SK-N-SH (cell line): ENCODE results near the gene ZFYVE27. TPM values are rescaled to one million over a fixed set of nuclear protein-coding genes. Genes with fewer than 3 reads are reported as not detected.
A peak's percentile ranks its signal among the peaks of the same experiment; 100 is the strongest.

Experiments used
- CTCF ChIA-PET: fragments of 300-600, 350-600 bp; formaldehyde crosslinking; extraction: SDS; loops from one replicate; lab custom pipeline; 2021; lab: Yijun Ruan, JAX
- POLR2A ChIA-PET: fragments of 350-600 bp; sonication (Branson Sonifier 250); formaldehyde crosslinking; extraction: SDS; loops from one replicate; lab custom pipeline; 2020; ENCODE audit warnings: antibody characterized with exemption, inconsistent platforms; lab: Yijun Ruan, JAX
- DNase-seq: peaks from one replicate; pipeline ENCODE4 v3.0.0; 2012
- H2AFZ ChIP-seq: fragments of 200-600 bp; sonication (generic); 2 replicates; pipeline ENCODE4 v1.8.1; 2016; ENCODE audit warnings: antibody characterized with exemption, mild to moderate bottlenecking, low read depth
- H3F3A ChIP-seq: fragments of 200-600 bp; sonication (generic); replicated peaks from 2 replicates; pipeline ENCODE3; 2016; ENCODE audit warnings: antibody characterized with exemption, mild to moderate bottlenecking; ENCODE audit not compliant: insufficient read depth
- H3K27ac ChIP-seq, 2 experiments: fragments of 200-500 bp in 1 of 2; fragments of 200-600 bp in 1 of 2; sonication (Bioruptor generic) in 1 of 2; sonication (generic), shearing (Covaris generic) in 1 of 2; 2 replicates each; pipeline versions ENCODE4 v1.5.1 to v1.6.1; 2014 to 2016; ENCODE audit warnings: low read depth in 2 of 2, inconsistent platforms in 1 of 2, low read length in 1 of 2, mild to moderate bottlenecking in 1 of 2, mixed read lengths in 1 of 2
- H3K27me3 ChIP-seq: fragments of 200-600 bp; sonication (generic), shearing (Covaris generic); 2 replicates; pipeline ENCODE4 v1.6.1; 2016; ENCODE audit warnings: mixed run types; ENCODE audit not compliant: insufficient read depth
- H3K36me3 ChIP-seq, 2 experiments: fragments of 200-500 bp in 1 of 2; fragments of 200-600 bp in 1 of 2; sonication (Bioruptor generic) in 1 of 2; sonication (generic) in 1 of 2; replicated peaks in 1 of 2; 2 replicates each; pipeline versions ENCODE3 to v1.5.1; 2014 to 2016; ENCODE audit warnings: low read length in 1 of 2, mild to moderate bottlenecking in 1 of 2; ENCODE audit not compliant: insufficient read depth in 2 of 2, control insufficient read depth in 1 of 2
- H3K4me1 ChIP-seq, 2 experiments: fragments of 200-500 bp in 1 of 2; fragments of 200-600 bp in 1 of 2; sonication (Bioruptor generic) in 1 of 2; sonication (generic), shearing (Covaris generic) in 1 of 2; 2 replicates each; pipeline versions ENCODE4 v1.5.1 to v1.6.1; 2014 to 2016; ENCODE audit warnings: low read depth in 1 of 2, low read length in 1 of 2, mixed run types in 1 of 2; ENCODE audit not compliant: insufficient read depth in 2 of 2, control insufficient read depth in 1 of 2
- H3K4me2 ChIP-seq: fragments of 200-600 bp; sonication (generic), shearing (Covaris generic); 2 replicates; pipeline ENCODE4 v1.6.1; 2017; ENCODE audit warnings: mixed run types
- H3K4me3 ChIP-seq, 2 experiments: fragments of 200-500 bp in 1 of 2; fragments of 200-600 bp in 1 of 2; sonication (Bioruptor generic) in 1 of 2; sonication (generic), shearing (Covaris generic) in 1 of 2; 2 replicates each; pipeline versions ENCODE4 v1.5.1 to v1.8.1; 2014 to 2016; ENCODE audit warnings: low read depth in 2 of 2, inconsistent platforms in 1 of 2, low read length in 1 of 2, mild to moderate bottlenecking in 1 of 2, mixed read lengths in 1 of 2, moderate library complexity in 1 of 2
- H3K79me2 ChIP-seq: fragments of 200-600 bp; sonication (generic); 2 replicates; pipeline ENCODE4 v1.8.1; 2017; ENCODE audit warnings: mild to moderate bottlenecking; ENCODE audit not compliant: insufficient read depth
- H3K9ac ChIP-seq: fragments of 200-600 bp; sonication (generic); 2 replicates; pipeline ENCODE4 v1.6.1; 2017; ENCODE audit warnings: mixed run types
- H3K9me2 ChIP-seq: fragments of 200-600 bp; sonication (generic); 2 replicates; pipeline ENCODE4 v1.6.1; 2017; ENCODE audit warnings: mixed run types
- H3K9me3 ChIP-seq: fragments of 200-600 bp; sonication (generic); 2 replicates; pipeline ENCODE4 v1.6.1; 2017; ENCODE audit warnings: mixed run types, mild to moderate bottlenecking, moderate library complexity
- H4K20me1 ChIP-seq: fragments of 200-600 bp; sonication (generic); 2 replicates; pipeline ENCODE4 v1.6.1; 2017; ENCODE audit warnings: mild to moderate bottlenecking, mixed run types; ENCODE audit not compliant: insufficient read depth
- CHD2 ChIP-seq: fragments of 150-350 bp; IDR thresholded peaks from 2 replicates; pipeline ENCODE4 v1.6.1; 2018; ENCODE audit warnings: low read length; ENCODE audit not compliant: partially characterized antibody
- ELF1 ChIP-seq: IDR thresholded peaks from 2 replicates; pipeline ENCODE4 v1.4.0; 2012
- FOXM1 ChIP-seq: IDR thresholded peaks from 2 replicates; pipeline ENCODE4 v1.4.0; 2012; ENCODE audit warnings: low read depth, mild to moderate bottlenecking
- JUND ChIP-seq: IDR thresholded peaks from 2 replicates; pipeline ENCODE4 v1.4.0; 2012
- MEF2A ChIP-seq: IDR thresholded peaks from 2 replicates; pipeline ENCODE4 v1.4.0; 2012; ENCODE audit warnings: low read depth, borderline replicate concordance
- MXI1 ChIP-seq: IDR thresholded peaks from 2 replicates; pipeline ENCODE4 v1.6.1; 2012; ENCODE audit warnings: mild to moderate bottlenecking, low read depth, low read length, improper control_type of control experiment
- NFIC ChIP-seq: IDR thresholded peaks from 2 replicates; pipeline ENCODE4 v1.4.0; 2012; ENCODE audit warnings: borderline replicate concordance
- NRF1 ChIP-seq: IDR thresholded peaks from 2 replicates; pipeline ENCODE4 v1.6.1; 2012; ENCODE audit warnings: low read depth, mild to moderate bottlenecking, low read length
- RFX5 ChIP-seq: IDR thresholded peaks from 2 replicates; pipeline ENCODE4 v1.6.1; 2012; ENCODE audit warnings: mild to moderate bottlenecking, improper control_type of control experiment, low read length
- RXRA ChIP-seq: IDR thresholded peaks from 2 replicates; pipeline ENCODE4 v1.4.0; 2012; ENCODE audit warnings: low read depth, mild to moderate bottlenecking, borderline replicate concordance
- SIN3A ChIP-seq: IDR thresholded peaks from 2 replicates; pipeline ENCODE4 v1.6.1; 2012; ENCODE audit warnings: low read depth, mild to moderate bottlenecking, low read length, moderate library complexity, borderline replicate concordance
- TCF12 ChIP-seq: IDR thresholded peaks from 2 replicates; pipeline ENCODE4 v1.4.0; 2012
- TEAD4 ChIP-seq: IDR thresholded peaks from 2 replicates; pipeline ENCODE4 v1.4.0; 2012; ENCODE audit warnings: mild to moderate bottlenecking, borderline replicate concordance; ENCODE audit not compliant: insufficient read depth
- YY1 ChIP-seq: IDR thresholded peaks from 2 replicates; pipeline ENCODE4 v1.4.0; 2012; ENCODE audit warnings: low read depth, mild to moderate bottlenecking
- WGBS: methylation state at CpG from one replicate; pipeline ENCODE4 v1.1.6; 2017; ENCODE audit warnings: low lambda C conversion rate; 5-methylcytosine and 5-hydroxymethylcytosine counted together
- polyA plus RNA-seq, 3 experiments: library from polyadenylated mRNA; depleted of rRNA; stranded (reverse); fragments of >200 nt; gene quantifications; 2 replicates each; pipeline ENCODE4 v1.2.3, GENCODE V29; 2012
- TF ChIP-seq, protein P1 (sequence below): IDR thresholded peaks from 2 replicates; pipeline ENCODE4 v1.6.1; 2012; ENCODE audit warnings: mild to moderate bottlenecking, low read depth, low read length, moderate library complexity

ZFYVE27 gene
- polyA plus RNA-seq, 1 of the 3 experiments (the other 2 are of a cell fraction) = 30.5 TPM

DNA sequence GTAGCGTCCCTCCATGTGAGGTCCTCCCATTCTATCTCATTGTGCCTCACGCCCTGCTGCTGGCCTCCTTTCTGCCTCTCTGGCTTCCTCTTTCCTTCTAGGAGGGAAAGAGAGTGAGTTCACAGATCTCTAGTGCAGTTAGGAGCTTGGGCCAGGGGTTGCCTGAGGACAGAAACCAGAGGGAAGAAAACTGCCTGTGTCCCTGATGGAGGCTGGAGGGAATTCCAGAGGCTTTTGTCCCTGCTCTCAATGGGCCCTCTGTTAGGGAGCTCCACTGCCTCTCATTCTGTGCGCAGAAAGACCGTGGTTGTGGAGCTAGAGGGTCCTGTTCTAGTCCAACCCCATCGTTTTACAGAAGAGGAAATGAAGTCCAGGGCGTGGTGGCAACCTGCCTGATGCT lies 18.8 kb upstream of the ZFYVE27 start:
- Histone ChIP-seq H3K36me3 (peaks cover 20 to 25% of the 10 kb centered on the region in 2 experiments), H3F3A (peaks cover 3% of the 10 kb centered on the region), H3K4me3 (no peak overlapping the region), H3K79me2 (peaks cover 36% of the 10 kb centered on the region), H3K27me3 (no peaks in the 10 kb centered on the region), H4K20me1 (peaks cover 22% of the 10 kb centered on the region), H3K27ac (no peak overlapping the region), H3K9ac (no peak overlapping the region), H3K4me2 (peak overlapping the region; percentile 17), H3K9me2 (no peaks in the 10 kb centered on the region), H3K4me1 (peaks cover 14 to 27% of the 10 kb centered on the region in 2 experiments; a peak in 3 of 4 replicates), H2AFZ (no peak overlapping the region), H3K9me3 (no peaks in the 10 kb centered on the region)
- ChIA-PET POLR2A (interaction anchor here (1.1 kb wide), 1 partner anchor 9 kb away, joined by 3 read pairs; no protein-coding TSS in a partner anchor), CTCF (interaction anchor here (2.2 to 25.0 kb wide), 4 partner anchors 9 to 41 kb away, joined by 9 to 687 read pairs (median 33); partner anchors contain the start of gene ZFYVE27)
- 92% methylated on average over 6 of the region's 6 CpGs for WGBS
- no peak for DNase-seq
- TF ChIP-seq TCF12 (no peak), JUND (no peak)

DNA sequence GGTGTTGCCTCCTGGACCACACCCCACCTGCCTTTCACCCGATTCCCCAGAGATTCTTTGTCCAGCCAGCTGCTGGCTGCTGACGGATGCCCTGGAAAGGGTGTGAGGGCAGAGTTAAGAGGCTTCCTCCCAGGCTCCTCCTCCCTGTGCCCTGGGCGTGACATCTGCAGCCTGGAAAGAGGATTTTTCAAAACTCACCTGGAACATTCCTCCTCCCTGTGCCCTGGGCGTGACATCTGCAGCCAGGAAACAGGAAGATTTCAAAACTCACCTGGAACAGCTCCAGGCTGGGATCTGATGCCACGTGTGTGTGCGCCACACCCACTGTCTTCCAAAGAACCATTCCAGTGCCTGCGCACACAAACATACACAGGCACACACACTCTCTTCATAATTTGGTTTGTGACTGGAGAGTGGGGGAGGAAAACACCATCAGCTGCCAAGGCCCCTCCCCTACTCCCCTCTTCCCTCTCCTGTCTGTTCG lies 18.2 kb upstream of the ZFYVE27 start:
- CTCF ChIA-PET = interaction anchor here (2.2 to 25.0 kb wide), 4 partner anchors 10 to 42 kb away, joined by 9 to 687 read pairs (median 33); partner anchors contain the start of gene ZFYVE27
- no peaks in the 10 kb centered on the region for H3K9me3 ChIP-seq
- no peak overlapping the region for H3K9ac ChIP-seq
- H3K27ac ChIP-seq = no peak overlapping the region; a peak in 1 of 4 replicates
- no peak overlapping the region for H3K4me3 ChIP-seq
- H3K9me2 ChIP-seq = no peaks in the 10 kb centered on the region
- TF ChIP-seq ELF1 (no peak), MXI1 (peak; percentile 51; the same call in 1 of the 2 replicates), NFIC (no peak), MEF2A (no peak), NRF1 (no peak), RFX5 (no peak), YY1 (no peak), SIN3A (no peak), TEAD4 (no peak), CHD2 (peak; percentile 39), RXRA (no peak), FOXM1 (no peak), TCF12 (no peak)
- TF ChIP-seq, protein P1, sequence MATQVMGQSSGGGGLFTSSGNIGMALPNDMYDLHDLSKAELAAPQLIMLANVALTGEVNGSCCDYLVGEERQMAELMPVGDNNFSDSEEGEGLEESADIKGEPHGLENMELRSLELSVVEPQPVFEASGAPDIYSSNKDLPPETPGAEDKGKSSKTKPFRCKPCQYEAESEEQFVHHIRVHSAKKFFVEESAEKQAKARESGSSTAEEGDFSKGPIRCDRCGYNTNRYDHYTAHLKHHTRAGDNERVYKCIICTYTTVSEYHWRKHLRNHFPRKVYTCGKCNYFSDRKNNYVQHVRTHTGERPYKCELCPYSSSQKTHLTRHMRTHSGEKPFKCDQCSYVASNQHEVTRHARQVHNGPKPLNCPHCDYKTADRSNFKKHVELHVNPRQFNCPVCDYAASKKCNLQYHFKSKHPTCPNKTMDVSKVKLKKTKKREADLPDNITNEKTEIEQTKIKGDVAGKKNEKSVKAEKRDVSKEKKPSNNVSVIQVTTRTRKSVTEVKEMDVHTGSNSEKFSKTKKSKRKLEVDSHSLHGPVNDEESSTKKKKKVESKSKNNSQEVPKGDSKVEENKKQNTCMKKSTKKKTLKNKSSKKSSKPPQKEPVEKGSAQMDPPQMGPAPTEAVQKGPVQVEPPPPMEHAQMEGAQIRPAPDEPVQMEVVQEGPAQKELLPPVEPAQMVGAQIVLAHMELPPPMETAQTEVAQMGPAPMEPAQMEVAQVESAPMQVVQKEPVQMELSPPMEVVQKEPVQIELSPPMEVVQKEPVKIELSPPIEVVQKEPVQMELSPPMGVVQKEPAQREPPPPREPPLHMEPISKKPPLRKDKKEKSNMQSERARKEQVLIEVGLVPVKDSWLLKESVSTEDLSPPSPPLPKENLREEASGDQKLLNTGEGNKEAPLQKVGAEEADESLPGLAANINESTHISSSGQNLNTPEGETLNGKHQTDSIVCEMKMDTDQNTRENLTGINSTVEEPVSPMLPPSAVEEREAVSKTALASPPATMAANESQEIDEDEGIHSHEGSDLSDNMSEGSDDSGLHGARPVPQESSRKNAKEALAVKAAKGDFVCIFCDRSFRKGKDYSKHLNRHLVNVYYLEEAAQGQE = no peak
- TF ChIP-seq, all 33 proteins: peak for 2
- no peak overlapping the region for H2AFZ ChIP-seq
- no peaks in the 10 kb centered on the region for H3K27me3 ChIP-seq
- no peak overlapping the region; the same call in 1 of the 2 replicates for H3K4me2 ChIP-seq
- H3F3A ChIP-seq = peaks cover 3% of the 10 kb centered on the region
- H3K36me3 ChIP-seq = peaks cover 20 to 25% of the 10 kb centered on the region in 2 experiments
- peak; percentile 49 for DNase-seq
- POLR2A ChIA-PET = interaction anchor here (1.1 kb wide), 1 partner anchor 10 kb away, joined by 3 read pairs; no protein-coding TSS in a partner anchor
- WGBS = 76% methylated on average over 8 of the region's 8 CpGs
- H4K20me1 ChIP-seq = peaks cover 22% of the 10 kb centered on the region
- H3K79me2 ChIP-seq = peaks cover 36% of the 10 kb centered on the region
- peaks cover 13 to 25% of the 10 kb centered on the region in 2 experiments; a peak in 2 of 4 replicates for H3K4me1 ChIP-seq
